VCaP (cell line): ENCODE results near the gene GNAQ.

Source experiments
- H3K27ac ChIP-seq: fragments of 450-650 bp; 2 replicates; pipeline ENCODE4 v1.5.1; 2017
- TF ChIP-seq, protein P1 (sequence below): fragments of 450-650 bp; conservative IDR thresholded peaks from 2 replicates; pipeline ENCODE4 v1.5.1; 2017; ENCODE audit warnings: mild to moderate bottlenecking, moderate library complexity

GNAQ gene

DNA sequence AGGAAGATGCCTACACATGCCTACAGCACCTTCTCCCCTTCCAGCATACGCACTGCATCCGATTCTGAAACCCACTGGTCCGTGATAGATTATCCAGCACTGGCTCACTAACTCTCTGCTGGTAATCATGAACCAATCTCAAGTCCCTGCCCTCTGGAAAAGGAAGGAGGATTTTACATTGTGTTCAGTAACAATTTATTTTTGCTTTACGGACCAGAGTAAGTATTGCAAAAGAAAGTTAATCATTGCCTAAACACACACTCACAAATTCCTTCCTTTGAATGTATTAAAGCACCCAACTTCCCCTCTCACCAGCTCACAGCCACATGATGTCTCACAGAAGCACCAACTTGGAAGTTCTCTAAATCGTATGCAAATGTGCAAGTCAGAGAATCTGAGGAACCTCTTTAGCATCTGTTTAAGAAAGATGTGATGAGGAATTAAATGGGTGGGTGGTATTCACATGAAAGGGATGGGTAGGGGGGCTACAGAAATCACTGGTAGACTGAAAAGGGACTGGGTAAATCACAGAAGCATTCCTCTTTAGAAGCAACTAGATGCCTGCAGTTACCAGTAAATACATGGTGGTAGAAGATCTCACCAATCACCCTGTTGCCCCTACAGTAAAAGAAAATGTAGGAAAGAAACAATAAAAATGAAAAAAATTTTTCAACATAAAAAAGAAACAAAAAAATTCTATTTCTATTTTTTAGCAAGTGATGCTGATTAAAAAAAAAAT lies 8.4 kb downstream of the GNAQ start:
- TF ChIP-seq, protein P1, sequence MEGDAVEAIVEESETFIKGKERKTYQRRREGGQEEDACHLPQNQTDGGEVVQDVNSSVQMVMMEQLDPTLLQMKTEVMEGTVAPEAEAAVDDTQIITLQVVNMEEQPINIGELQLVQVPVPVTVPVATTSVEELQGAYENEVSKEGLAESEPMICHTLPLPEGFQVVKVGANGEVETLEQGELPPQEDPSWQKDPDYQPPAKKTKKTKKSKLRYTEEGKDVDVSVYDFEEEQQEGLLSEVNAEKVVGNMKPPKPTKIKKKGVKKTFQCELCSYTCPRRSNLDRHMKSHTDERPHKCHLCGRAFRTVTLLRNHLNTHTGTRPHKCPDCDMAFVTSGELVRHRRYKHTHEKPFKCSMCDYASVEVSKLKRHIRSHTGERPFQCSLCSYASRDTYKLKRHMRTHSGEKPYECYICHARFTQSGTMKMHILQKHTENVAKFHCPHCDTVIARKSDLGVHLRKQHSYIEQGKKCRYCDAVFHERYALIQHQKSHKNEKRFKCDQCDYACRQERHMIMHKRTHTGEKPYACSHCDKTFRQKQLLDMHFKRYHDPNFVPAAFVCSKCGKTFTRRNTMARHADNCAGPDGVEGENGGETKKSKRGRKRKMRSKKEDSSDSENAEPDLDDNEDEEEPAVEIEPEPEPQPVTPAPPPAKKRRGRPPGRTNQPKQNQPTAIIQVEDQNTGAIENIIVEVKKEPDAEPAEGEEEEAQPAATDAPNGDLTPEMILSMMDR: no peak
- H3K27ac ChIP-seq: no peak overlapping the region

DNA sequence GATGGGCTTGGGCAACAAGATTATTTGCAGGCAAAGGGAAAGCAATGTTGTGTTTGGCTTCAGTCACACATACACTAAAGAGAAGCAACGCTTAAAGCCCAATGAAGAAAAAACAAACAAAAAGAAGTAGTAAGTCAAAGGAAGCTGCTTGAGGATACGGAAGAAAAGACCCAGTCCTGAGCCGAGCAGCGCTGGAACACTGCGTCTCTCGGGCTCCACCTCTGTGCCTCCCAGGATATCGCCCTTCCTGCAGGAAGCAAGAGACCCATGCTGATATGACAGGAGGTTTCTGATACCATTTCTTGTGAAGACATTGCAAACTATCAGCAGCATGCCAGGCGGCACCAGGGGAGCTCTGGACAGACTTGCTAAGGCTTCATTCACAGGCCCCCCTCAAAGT lies 9.9 kb downstream of the GNAQ start:
- TF ChIP-seq, protein P1: peak; percentile 71
- H3K27ac ChIP-seq: peak overlapping the region; percentile 54

DNA sequence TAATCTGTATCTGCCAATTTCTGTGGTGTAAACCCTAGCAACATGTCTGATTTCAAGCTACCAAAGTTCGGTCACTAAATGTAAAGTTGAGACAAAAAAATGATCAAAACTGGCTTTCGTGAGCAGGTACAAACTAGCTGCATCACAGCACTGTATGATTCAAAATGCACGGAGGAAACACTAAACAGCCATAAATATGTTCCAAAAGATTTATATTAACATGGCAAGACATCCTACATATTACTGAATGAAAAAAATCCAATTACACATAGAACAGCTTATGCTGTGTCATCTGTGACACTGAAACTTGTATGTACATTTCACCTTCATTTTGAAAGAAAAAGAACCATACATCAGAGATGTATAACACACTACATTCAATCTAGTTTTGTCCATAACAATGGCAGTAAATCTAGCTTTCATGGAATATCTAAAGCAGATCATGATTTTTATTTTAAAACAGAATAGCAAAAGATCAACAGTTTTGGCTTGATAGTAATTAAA lies 14.4 kb downstream of the GNAQ start:
- H3K27ac ChIP-seq: no peak overlapping the region
- TF ChIP-seq, protein P1: no peak

DNA sequence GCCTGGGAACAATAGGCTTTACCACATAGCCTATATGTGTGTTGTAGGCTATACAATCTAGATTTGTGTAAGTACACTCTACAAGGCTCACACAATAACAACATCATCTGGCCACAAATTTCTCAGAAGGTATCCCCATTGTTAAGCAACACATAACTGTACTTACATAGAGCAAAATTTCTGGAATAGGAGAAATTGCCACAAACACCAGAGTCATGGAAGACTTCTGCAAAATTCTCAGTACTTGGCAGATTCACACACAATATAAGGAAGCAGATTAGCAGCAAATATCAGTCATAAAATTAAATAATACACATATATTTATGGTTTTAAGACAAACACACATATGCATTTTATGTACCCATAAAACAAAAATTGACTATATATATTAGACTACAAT lies 16.4 kb downstream of the GNAQ start:
- TF ChIP-seq, protein P1: no peak
- H3K27ac ChIP-seq: no peak overlapping the region

DNA sequence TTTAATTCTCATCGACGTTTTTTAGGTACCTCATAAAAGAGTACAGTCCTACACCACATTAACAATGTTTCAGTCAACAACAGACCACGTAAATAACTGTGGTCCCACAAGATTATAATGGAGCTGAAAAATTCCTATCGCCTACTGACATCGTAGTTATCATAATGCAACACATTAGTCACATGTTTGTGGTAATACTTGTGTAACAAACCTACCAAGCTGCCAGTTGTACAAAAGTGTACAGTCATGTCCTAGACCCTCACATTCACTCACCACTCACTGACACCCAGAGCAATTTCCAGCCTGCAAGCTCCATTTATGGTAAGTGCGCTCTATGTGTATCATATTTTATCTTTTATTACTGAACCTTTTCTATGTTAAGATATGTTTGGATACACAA lies 16.8 kb downstream of the GNAQ start:
- TF ChIP-seq, protein P1: no peak
- H3K27ac ChIP-seq: no peak overlapping the region

DNA sequence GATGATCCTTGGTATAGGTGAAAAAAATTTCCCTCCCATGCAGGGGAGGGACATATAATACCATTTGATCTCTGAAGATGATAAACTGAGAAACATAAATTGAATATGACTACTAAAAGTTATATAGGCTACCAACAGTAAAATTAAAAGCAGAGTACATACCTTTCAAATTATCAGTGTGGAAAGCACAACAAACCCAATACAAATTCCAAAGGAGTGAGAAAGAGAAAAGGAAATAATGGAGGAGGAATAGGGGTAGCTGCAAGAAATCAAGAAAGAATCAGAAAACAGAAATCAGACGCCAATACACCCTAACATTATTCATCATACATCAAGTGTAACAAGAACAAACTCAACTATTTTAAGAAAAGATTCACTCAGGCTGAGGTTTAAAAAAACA lies 17.7 kb downstream of the GNAQ start:
- TF ChIP-seq, protein P1: no peak

DNA sequence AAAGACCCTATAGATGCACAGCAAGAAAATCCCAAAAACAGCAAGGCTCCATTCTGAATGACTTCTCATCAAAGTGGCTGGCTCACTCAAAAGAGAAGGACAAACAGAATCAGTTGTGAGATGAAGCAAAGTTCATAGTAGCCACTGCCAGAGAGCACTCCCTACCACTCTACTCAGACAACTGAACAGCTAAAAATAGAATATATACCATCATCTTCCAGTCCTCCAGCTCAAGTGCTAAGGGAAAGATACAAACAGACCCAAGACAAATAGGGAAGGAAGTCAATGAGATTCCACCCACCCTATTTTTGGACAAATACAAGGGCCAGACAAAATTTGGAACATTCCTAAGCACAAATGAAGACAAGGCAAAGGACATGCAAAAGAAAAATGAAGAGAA lies 20.6 kb downstream of the GNAQ start:
- TF ChIP-seq, protein P1: no peak
- H3K27ac ChIP-seq: no peak overlapping the region

More for the DNA sequence above, 17.7 kb downstream of the GNAQ start:
- no peak overlapping the region for H3K27ac ChIP-seq
